Nephron progenitor cell (in vitro differentiated cells): ENCODE data around the gene FUBP3.

ENCODE experiments used
- DNase-seq: peaks from one replicate; pipeline ENCODE4 v3.0.0; 2021
- H3K27ac Mint-ChIP-seq: 2 replicates; pipeline ENCODE4 v1.8.0; 2021; ENCODE audit warnings: mild to moderate bottlenecking, moderate library complexity, mixed read lengths
- H3K27me3 Mint-ChIP-seq: 2 replicates; pipeline ENCODE4 v1.8.0; 2021; ENCODE audit warnings: mild to moderate bottlenecking, low read depth, mixed read lengths; ENCODE audit not compliant: poor library complexity
- H3K36me3 Mint-ChIP-seq: 2 replicates; pipeline ENCODE4 v1.8.0; 2021; ENCODE audit warnings: low read depth, mixed read lengths
- H3K4me1 Mint-ChIP-seq: 2 replicates; pipeline ENCODE4 v1.8.0; 2021; ENCODE audit warnings: mixed read lengths
- H3K4me3 Mint-ChIP-seq: 2 replicates; pipeline ENCODE4 v1.8.0; 2021; ENCODE audit warnings: mild to moderate bottlenecking, moderate library complexity, mixed read lengths
- H3K9me3 Mint-ChIP-seq: 2 replicates; pipeline ENCODE4 v1.8.0; 2021; ENCODE audit warnings: mild to moderate bottlenecking, moderate library complexity, mixed read lengths
- CTCF ChIP-seq: fragments of 200-600 bp; sonication (generic); IDR thresholded peaks from 2 replicates; pipeline ENCODE4 v1.5.0; 2021; ENCODE audit warnings: antibody characterized with exemption

The FUBP3 gene

GRCh38 chr9:130606887-130607600 is 27.7 kb downstream of the FUBP3 start:
- TF ChIP-seq CTCF: no peak
- peaks cover 47% of the 10 kb centered on the region for H3K36me3 Mint-ChIP-seq
- H3K27me3 Mint-ChIP-seq: peaks cover 3% of the 10 kb centered on the region
- no peak overlapping the region for H3K27ac Mint-ChIP-seq
- H3K9me3 Mint-ChIP-seq: no peaks in the 10 kb centered on the region
- H3K4me1 Mint-ChIP-seq: peaks cover 35% of the 10 kb centered on the region
- no peak for DNase-seq
- no peak overlapping the region for H3K4me3 Mint-ChIP-seq

DNA sequence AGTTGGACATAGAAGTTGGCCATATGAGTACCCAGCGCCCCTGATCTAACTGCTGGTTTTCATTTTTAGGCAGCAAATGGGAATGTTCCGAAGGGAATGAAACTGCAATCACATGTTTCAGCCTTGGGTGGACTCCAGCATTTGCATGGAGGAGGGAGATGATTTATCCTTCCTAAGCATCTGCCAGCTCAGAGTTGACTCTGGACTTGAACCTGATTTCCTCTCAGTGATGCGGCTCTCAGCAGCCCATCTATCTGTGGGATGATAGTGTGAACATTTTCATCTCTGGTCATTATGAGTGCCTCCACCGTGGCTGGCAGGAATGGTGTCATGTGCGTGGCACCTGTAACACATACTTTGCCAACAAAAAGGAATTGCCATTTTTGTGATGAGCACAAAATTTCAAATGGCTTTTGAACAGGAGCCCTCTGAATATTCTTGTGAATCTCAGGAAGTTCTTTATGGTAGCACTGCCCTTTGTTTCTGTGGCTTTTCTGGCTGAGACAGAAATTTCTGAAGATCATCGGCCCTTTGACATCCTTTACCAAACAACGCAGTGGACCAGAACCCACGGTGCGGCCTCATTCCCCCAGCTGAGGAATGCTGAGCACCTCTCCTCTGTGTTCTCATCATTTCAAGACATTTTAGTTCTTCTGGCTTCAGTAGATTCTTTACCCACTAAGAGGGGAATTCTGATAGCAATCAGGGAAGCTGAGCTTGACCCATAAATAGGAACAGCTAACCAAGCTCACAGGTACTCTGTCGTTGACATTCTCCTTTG is 28.5 kb downstream of the FUBP3 start:
- H3K4me3 Mint-ChIP-seq: no peak overlapping the region
- no peak for TF ChIP-seq CTCF
- peaks cover 3% of the 10 kb centered on the region for H3K27me3 Mint-ChIP-seq
- H3K9me3 Mint-ChIP-seq: no peaks in the 10 kb centered on the region
- H3K27ac Mint-ChIP-seq: no peak overlapping the region
- H3K4me1 Mint-ChIP-seq: peaks cover 35% of the 10 kb centered on the region
- H3K36me3 Mint-ChIP-seq: peaks cover 47% of the 10 kb centered on the region
- no peak for DNase-seq

GRCh38 chr9:130608554-130609134 is 29.3 kb downstream of the FUBP3 start:
- peaks cover 48% of the 10 kb centered on the region for H3K36me3 Mint-ChIP-seq
- H3K4me1 Mint-ChIP-seq: peaks cover 35% of the 10 kb centered on the region
- H3K4me3 Mint-ChIP-seq: no peak overlapping the region
- H3K9me3 Mint-ChIP-seq: no peaks in the 10 kb centered on the region
- TF ChIP-seq CTCF: no peak
- peaks cover 3% of the 10 kb centered on the region for H3K27me3 Mint-ChIP-seq
- H3K27ac Mint-ChIP-seq: peak overlapping the region; percentile 76
- no peak for DNase-seq

DNA sequence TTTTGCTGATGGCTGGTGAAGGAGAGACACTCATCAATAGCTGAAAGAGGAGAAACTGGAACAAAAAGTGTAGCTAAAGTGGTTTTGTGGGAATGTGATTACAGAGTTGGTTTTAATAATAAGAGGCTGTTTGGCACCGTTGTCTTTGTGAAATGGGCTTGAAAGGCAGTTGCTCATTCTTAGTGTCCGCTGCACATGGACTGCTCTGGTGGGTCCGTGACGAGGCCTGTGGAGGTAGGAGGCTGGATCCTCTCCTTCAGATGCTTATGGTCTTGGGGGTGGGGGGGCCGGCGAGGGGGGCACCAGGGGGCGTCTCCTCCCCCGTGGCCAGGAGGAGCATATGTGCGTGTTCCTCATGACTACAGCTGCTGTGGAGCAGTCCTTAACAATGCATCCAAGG is 29.8 kb downstream of the FUBP3 start:
- Mint-ChIP-seq H3K4me3 (no peak overlapping the region), H3K27me3 (peaks cover 3% of the 10 kb centered on the region), H3K4me1 (peaks cover 35% of the 10 kb centered on the region), H3K27ac (peak overlapping the region; percentile 76), H3K36me3 (peaks cover 48% of the 10 kb centered on the region), H3K9me3 (no peaks in the 10 kb centered on the region)
- no peak for TF ChIP-seq CTCF
- DNase-seq: no peak

DNA sequence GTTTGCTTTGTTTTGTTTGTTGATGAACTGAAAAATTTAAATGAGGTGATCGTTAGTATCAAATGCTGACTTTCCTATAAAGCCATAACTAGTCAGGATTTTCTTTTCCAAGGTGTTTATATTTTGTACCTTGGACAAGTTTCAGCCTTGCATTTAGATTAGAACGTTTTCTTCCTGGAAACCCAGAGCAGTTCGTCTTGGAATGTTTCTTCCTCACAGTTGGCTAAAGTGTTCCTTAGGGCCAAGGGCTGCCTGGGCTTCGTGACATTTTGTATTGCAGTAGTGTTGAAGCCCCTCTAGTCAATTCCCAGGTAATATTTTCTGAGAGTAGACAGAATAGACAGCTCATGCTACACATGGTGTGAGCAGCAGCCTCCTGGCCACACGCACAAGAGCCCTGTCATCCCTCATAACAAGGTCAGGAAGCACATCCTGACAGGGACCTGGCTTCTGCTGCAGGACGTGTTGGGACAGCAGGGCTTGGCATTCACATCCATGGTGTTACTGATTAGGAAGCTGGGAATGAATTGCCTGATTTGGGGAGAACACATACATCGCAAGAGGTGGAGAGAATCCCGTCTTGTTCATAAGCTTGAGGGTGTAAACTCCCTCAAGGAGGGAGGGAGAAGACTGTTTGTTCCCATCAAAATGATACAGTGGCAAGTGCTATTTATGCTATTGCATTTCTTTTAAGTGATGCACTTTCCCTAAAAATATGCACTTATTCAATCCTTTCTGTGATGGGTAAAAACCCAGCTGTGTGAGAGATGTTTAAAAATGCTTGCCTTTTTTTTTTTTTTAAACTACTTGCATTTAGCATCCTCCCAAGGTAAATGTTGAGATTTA is 31.7 kb downstream of the FUBP3 start:
- Mint-ChIP-seq H3K27me3 (peaks cover 6% of the 10 kb centered on the region), H3K9me3 (no peaks in the 10 kb centered on the region), H3K27ac (peak overlapping the region; percentile 43), H3K36me3 (peaks cover 55% of the 10 kb centered on the region), H3K4me3 (no peak overlapping the region), H3K4me1 (peaks cover 35% of the 10 kb centered on the region)
- no peak for DNase-seq
- no peak for TF ChIP-seq CTCF
